BLaER1 treated with 17β-estradiol and CSF1 and Interleukin-3, amounts not matched to agents 10 nM and 100 nM (cell line): ENCODE results near the gene REV3L.
"Not testable (repeated sequence)": the region's sequence is repeated elsewhere in the genome, so short reads cannot be mapped to it uniquely, and the experiment has no call there.

Experiments used
- H3K27ac ChIP-seq, 11 experiments: shearing (Covaris generic); formaldehyde crosslinking; 2 replicates each; pipeline ENCODE4 v1.8.1; 2022
- H3K27me3 ChIP-seq, 11 experiments: shearing (Covaris generic); formaldehyde crosslinking; 2 replicates each; pipeline ENCODE4 v1.8.1; 2022
- H3K36me3 ChIP-seq, 11 experiments: shearing (Covaris generic); formaldehyde crosslinking; 2 replicates each; pipeline ENCODE4 v1.8.1; 2022
- H3K4me1 ChIP-seq, 10 experiments: shearing (Covaris generic); formaldehyde crosslinking; 2 replicates each; pipeline ENCODE4 v1.8.1; 2022
- H3K4me2 ChIP-seq, 11 experiments: shearing (Covaris generic); formaldehyde crosslinking; 2 replicates each; pipeline ENCODE4 v1.8.1; 2022
- H3K4me3 ChIP-seq, 10 experiments: shearing (Covaris generic); formaldehyde crosslinking; 2 replicates each; pipeline ENCODE4 v1.8.1; 2022
- H3K9ac ChIP-seq, 11 experiments: shearing (Covaris generic); formaldehyde crosslinking; 2 replicates each; pipeline ENCODE4 v1.8.1; 2022
- H3K9me3 ChIP-seq, 11 experiments: shearing (Covaris generic); formaldehyde crosslinking; replicated peaks in 1 of 11; 2 replicates each; pipeline ENCODE4 v1.8.1; 2022
- H4K20me1 ChIP-seq, 11 experiments: shearing (Covaris generic); formaldehyde crosslinking; 2 replicates each; pipeline ENCODE4 v1.8.1; 2022
- Cebpa-rat ChIP-seq, 11 experiments: shearing (Covaris generic); IDR thresholded peaks; 2 replicates each; pipeline ENCODE4 v1.8.1; 2022

Gene REV3L

GRCh38 chr6:111337829-111338236 lies 145.2 kb downstream of the REV3L start:
- Histone ChIP-seq H3K4me1 (no peaks in the 10 kb centered on the region), H3K27ac (no peak overlapping the region), H3K4me2 (no peak overlapping the region), H3K9ac (no peak overlapping the region), H3K36me3 (peaks cover 29 to 63% (median 44%) of the 10 kb centered on the region in 11 experiments), H3K4me3 (no peak overlapping the region), H3K27me3 (no peaks in the 10 kb centered on the region), H4K20me1 (no peaks in the 10 kb centered on the region), H3K9me3 (no peaks in the 10 kb centered on the region)
- TF ChIP-seq Cebpa-rat (IDR thresholded peaks at IDR 0.05): no peak

GRCh38 chr6:111329882-111330633 lies 153.0 kb downstream of the REV3L start:
- no peak for TF ChIP-seq Cebpa-rat (IDR thresholded peaks at IDR 0.05)
- H4K20me1 ChIP-seq: no peaks in the 10 kb centered on the region
- H3K4me2 ChIP-seq: no peak overlapping the region
- no peak overlapping the region for H3K9ac ChIP-seq
- peaks cover 0 to 7% (median 0%) of the 10 kb centered on the region in 11 experiments; a peak in 1 of 22 replicates for H3K9me3 ChIP-seq
- H3K4me3 ChIP-seq: no peak overlapping the region
- no peak overlapping the region for H3K27ac ChIP-seq
- H3K4me1 ChIP-seq: no peaks in the 10 kb centered on the region
- peaks cover 57 to 96% (median 77%) of the 10 kb centered on the region in 11 experiments for H3K36me3 ChIP-seq
- no peaks in the 10 kb centered on the region for H3K27me3 ChIP-seq

GRCh38 chr6:111326563-111326962 lies 156.5 kb downstream of the REV3L start:
- Histone ChIP-seq H3K4me2 (no peak overlapping the region), H4K20me1 (no peaks in the 10 kb centered on the region), H3K27ac (no peak overlapping the region), H3K9ac (no peak overlapping the region), H3K36me3 (peaks cover 67 to 100% (median 90%) of the 10 kb centered on the region in 11 experiments), H3K4me1 (no peaks in the 10 kb centered on the region), H3K27me3 (no peaks in the 10 kb centered on the region), H3K9me3 (peaks cover 0 to 7% (median 0%) of the 10 kb centered on the region in 11 experiments; a peak in 1 of 22 replicates), H3K4me3 (no peak overlapping the region)
- TF ChIP-seq Cebpa-rat (IDR thresholded peaks at IDR 0.05): no peak

GRCh38 chr6:111322145-111322544 lies 160.9 kb downstream of the REV3L start:
- Histone ChIP-seq H3K36me3 (peaks cover 67 to 100% (median 90%) of the 10 kb centered on the region in 11 experiments), H3K27ac (no peak overlapping the region), H3K4me3 (no peak overlapping the region), H3K9me3 (peaks cover 0 to 5% (median 0%) of the 10 kb centered on the region in 11 experiments; a peak in 1 of 22 replicates), H3K27me3 (no peaks in the 10 kb centered on the region), H3K9ac (no peak overlapping the region), H3K4me1 (no peaks in the 10 kb centered on the region), H3K4me2 (no peak overlapping the region), H4K20me1 (no peaks in the 10 kb centered on the region)
- no peak for TF ChIP-seq Cebpa-rat (IDR thresholded peaks at IDR 0.05)

- not testable (repeated sequence) for H4K20me1 ChIP-seq, H3K4me1 ChIP-seq, H3K9ac ChIP-seq, H3K4me2 ChIP-seq, H3K27ac ChIP-seq, H3K27me3 ChIP-seq, H3K4me3 ChIP-seq
- Histone ChIP-seq H3K9me3 (peaks cover 8 to 22% (median 17%) of the 10 kb centered on the region in 11 experiments; a peak in 20 of 22 replicates), H3K36me3 (peaks cover 67 to 85% (median 81%) of the 10 kb centered on the region in 11 experiments)
Observed at GRCh38 chr6:111307950-111308349, 175.1 kb downstream of the REV3L start.

- peaks cover 8 to 22% (median 17%) of the 10 kb centered on the region in 11 experiments; a peak in 20 of 22 replicates for H3K9me3 ChIP-seq
- H3K4me1 ChIP-seq: peaks cover 0 to 9% (median 6%) of the 10 kb centered on the region in 10 experiments; a peak in 14 of 20 replicates
- no peaks in the 10 kb centered on the region for H4K20me1 ChIP-seq
- H3K27me3 ChIP-seq: no peaks in the 10 kb centered on the region
- H3K9ac ChIP-seq: no peak overlapping the region
- no peak overlapping the region for H3K4me2 ChIP-seq
- TF ChIP-seq Cebpa-rat (IDR thresholded peaks at IDR 0.05): peak in 1 of 11 experiments; percentile 56; a peak in 2 of 22 replicates
- H3K4me3 ChIP-seq: no peak overlapping the region
- H3K27ac ChIP-seq: no peak overlapping the region
- peaks cover 62 to 79% (median 75%) of the 10 kb centered on the region in 11 experiments for H3K36me3 ChIP-seq
Observed at GRCh38 chr6:111307275-111307858, 175.7 kb downstream of the REV3L start.

- H3K36me3 ChIP-seq: peaks cover 64 to 77% (median 71%) of the 10 kb centered on the region in 11 experiments
- H3K27ac ChIP-seq: no peak overlapping the region
- TF ChIP-seq Cebpa-rat (IDR thresholded peaks at IDR 0.05): no peak
- H3K4me3 ChIP-seq: no peak overlapping the region
- H3K9ac ChIP-seq: no peak overlapping the region
- no peaks in the 10 kb centered on the region for H3K27me3 ChIP-seq
- no peaks in the 10 kb centered on the region for H4K20me1 ChIP-seq
- H3K4me2 ChIP-seq: no peak overlapping the region
- peaks cover 11 to 31% (median 21%) of the 10 kb centered on the region in 11 experiments for H3K9me3 ChIP-seq
- peaks cover 0 to 20% (median 15%) of the 10 kb centered on the region in 10 experiments; a peak in 14 of 20 replicates for H3K4me1 ChIP-seq
Observed at GRCh38 chr6:111306104-111306888, 176.7 kb downstream of the REV3L start.

GRCh38 chr6:111301946-111302345 lies 181.1 kb downstream of the REV3L start:
- H3K27me3 ChIP-seq: no peaks in the 10 kb centered on the region
- H3K9me3 ChIP-seq: peaks cover 19 to 32% (median 25%) of the 10 kb centered on the region in 11 experiments
- H3K4me2 ChIP-seq: peak overlapping the region in 8 of 11 experiments; percentile 26 to 70 (median 61); a peak in 16 of 22 replicates
- peak overlapping the region in 6 of 11 experiments; percentile 0 to 53 (median 24); a peak in 5 of 22 replicates for H3K27ac ChIP-seq
- peak overlapping the region in 2 of 11 experiments; percentile 21; a peak in 4 of 22 replicates for H3K9ac ChIP-seq
- peaks cover 56 to 72% (median 66%) of the 10 kb centered on the region in 11 experiments for H3K36me3 ChIP-seq
- peaks cover 0 to 26% (median 17%) of the 10 kb centered on the region in 10 experiments; a peak in 14 of 20 replicates for H3K4me1 ChIP-seq
- no peak overlapping the region; a peak in 1 of 20 replicates for H3K4me3 ChIP-seq
- no peaks in the 10 kb centered on the region for H4K20me1 ChIP-seq
- no peak for TF ChIP-seq Cebpa-rat (IDR thresholded peaks at IDR 0.05)

GRCh38 chr6:111300938-111301800 lies 181.8 kb downstream of the REV3L start:
- Histone ChIP-seq H3K36me3 (peaks cover 56 to 72% (median 66%) of the 10 kb centered on the region in 11 experiments), H3K9me3 (peaks cover 19 to 34% (median 26%) of the 10 kb centered on the region in 11 experiments), H3K4me2 (peak overlapping the region in 5 of 11 experiments; percentile 56 to 70 (median 68); a peak in 7 of 22 replicates), H3K27ac (peak overlapping the region in 1 of 11 experiments; percentile 29; a peak in 1 of 22 replicates), H3K4me3 (peak overlapping the region in 3 of 10 experiments; percentile 4 to 29 (median 6); a peak in 2 of 20 replicates), H3K4me1 (peaks cover 0 to 33% (median 17%) of the 10 kb centered on the region in 10 experiments; a peak in 14 of 20 replicates)
- H3K9ac ChIP-seq, H4K20me1 ChIP-seq, H3K27me3 ChIP-seq: not testable (repeated sequence)
